GM21423 (cell line): ENCODE data around the gene OPRL1.

Experiments
- ATAC-seq: cut with Tn5 transposase; IDR thresholded peaks from one replicate; pipeline ENCODE4 v1.9.1; 2021; ENCODE audit warnings: mild to moderate bottlenecking, moderate library complexity; ENCODE audit not compliant: unreplicated experiment

OPRL1 gene

DNA sequence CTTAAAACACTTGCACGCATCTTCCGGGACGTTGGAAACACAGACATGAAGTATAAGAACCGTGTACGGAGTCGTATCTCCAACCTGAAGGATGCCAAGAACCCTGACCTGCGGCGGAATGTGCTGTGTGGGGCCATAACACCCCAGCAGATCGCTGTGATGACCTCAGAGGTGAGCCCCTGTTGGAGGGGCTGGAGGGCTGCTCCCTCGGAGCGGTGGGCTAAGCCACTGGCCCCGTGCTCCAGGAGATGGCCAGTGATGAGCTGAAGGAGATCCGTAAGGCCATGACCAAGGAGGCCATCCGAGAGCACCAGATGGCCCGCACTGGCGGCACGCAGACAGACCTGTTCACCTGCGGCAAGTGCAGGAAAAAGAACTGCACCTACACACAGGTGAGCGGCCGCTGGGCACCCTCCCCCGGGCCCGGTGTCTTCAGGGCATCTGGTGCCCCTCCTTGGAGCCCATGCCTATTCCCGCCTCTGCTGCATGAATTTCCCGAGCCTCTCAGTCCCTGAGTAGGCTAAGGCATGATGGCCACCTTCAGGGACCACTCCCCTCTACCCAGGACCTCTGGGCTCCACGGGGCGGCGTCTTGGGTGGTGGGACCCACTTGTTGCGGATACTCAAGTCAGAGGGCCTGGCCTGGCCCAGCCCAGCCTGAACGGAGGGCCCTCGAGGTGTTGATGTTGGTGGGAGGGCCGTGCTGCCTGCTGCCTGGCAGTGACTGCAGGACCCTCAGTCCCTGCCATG is 9.5 kb upstream of the OPRL1 start:
- ATAC-seq = no peak

DNA sequence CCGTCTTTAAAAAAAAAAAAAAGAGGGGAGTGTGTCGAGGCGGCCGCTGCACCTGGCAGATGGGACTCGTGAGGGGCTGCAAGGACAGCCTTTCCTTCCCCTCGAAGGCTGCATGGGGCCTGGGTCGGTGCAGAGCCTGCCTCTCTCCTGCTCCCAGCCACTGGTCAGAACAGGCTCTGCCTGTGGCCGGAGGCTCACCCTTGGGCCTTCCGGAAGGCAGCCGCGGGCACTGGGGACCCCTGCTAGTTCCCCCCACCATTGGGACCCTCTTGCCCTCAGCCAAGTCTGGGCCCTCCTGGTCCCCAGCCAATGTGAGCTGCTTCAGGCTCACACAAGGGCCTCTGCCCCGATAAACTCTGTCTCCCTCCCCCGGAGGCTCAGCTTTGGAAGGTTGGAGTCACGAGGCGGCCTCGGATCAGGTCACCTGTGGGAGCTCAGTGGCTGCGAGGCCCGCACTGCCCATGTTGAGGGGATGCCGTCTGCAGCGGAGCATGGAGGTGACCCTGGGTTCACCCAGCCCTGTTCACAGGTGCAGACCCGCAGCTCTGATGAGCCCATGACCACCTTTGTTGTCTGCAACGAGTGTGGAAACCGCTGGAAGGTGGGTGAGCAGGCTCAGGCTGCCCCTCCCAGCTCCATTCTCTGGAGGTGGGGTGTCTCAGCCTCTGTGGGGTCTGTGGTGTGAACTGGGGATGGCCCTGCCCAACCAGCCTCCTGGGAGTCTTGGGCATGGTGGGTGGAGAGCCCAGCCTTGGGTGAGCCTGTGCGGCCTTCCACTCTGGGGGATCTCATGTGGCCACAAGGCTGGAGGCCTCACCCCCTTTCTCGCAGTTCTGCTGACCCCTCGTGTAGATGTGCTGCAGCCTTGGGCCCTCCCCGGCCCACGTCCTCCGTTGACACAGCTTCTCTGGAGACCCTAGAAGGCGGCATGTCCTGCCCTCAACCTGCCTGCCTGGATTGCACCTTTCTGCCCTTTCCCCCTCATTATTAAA is 8.2 kb upstream of the OPRL1 start:
- no peak for ATAC-seq

DNA sequence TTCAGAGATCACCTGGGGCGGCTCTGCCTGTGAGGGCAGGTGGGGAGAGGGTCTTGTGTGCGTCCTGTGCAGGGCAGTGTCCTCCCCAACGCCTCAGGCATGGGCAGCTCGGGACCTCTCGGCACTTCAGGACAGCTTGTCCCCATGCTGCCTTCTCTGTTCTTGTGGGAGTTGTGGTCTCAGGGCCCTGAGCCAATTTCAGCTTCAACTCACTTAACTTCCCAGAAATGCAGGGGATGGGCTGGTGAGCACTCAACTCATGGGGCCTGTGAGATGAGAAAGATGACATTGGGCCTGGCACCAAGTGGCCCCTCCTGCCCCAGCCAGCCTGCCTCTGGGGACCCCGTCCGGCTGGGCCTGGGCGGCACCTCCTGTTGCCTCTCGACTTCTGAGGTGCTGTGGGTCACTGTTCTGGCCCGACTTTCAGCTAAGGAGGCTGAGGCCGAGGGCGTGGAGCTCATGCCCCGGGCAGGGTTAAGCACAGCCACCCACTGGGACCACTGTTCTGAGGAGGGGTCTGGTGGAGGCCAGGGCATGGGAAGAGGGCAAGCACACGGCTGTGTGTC is 7.3 kb upstream of the OPRL1 start:
- no peak for ATAC-seq

DNA sequence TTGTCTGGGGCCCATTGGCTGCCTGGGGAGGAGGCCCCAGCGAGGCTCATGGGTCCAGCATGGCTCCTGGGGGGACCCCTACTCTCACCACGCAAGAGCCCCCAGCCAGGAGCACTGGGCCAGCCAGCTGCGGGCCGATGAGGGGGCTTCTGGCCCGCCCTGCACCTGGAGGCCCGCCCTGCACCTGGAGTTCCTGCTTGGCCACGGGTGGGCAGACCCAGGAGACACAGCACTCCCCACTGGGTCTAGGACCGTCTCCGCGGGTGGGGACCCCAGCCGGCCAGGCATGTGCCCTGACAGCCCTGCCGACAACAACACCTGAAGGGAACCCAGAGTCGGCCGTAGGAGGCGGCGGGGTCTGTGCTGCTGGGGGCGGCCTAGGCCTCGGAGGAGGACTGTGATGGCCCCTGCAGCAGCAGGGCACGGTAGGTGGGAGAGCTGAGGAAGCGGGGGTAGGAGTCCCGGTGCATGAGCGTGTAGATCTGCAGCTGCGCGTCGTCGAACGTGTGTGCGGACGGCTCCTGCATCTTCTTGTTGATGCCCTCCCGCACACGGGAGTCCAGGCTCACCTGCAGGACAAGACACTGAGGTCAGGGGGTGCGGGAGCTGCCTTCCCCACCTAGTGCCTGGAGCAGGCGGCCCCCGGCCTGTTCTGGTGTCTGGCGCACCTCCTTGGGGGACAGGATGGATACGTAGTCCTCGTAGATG is 6.3 kb upstream of the OPRL1 start:
- no peak for ATAC-seq

DNA sequence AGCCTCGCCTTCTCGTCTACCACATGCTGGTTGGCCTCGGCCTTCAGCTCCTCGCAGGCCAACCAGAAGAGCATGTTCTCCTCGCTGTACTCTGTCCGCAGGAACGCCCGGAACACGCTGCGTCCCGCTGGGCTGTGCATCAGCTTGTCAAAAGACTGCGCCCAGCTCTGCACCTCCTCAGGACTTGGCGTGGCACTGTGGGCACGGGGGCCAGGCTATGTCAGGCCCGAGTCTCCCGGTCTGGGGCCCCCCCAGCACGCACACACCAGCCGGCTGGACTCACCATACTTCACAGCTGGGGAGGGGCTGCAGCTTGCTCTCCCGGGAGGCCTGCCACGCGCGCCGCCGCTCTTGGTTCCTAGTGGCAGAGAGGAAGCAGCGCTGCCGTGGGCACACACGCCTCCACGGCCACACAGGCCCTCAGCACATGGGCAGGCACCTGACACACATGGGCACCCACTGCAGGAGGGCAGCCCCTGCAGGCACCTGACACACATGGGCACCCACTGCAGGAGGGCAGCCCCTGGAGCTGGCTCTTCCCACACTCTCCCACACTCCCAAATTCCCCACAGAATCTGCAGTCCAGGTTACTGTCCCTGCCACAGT is 5.6 kb upstream of the OPRL1 start:
- ATAC-seq = no peak

DNA sequence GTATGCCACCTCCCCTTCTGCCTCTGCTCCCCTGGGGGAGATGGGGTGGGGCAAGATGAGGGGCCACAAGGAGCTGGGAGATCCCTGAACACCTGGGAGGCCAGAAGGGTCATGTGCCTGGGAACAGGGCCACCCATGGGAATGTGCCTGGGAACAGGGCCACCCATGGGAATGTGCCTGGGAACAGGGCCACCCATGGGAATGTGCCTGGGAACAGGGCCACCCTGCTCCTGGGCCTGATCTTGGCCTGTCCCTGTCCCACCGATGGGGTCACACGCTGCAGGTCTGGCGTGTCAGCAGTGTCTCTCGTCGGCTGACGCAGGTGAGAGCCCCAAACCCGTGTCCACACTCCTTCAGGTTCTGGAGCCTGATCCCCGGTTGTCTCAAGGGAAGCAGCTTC is 4.9 kb upstream of the OPRL1 start:
- no peak for ATAC-seq

DNA sequence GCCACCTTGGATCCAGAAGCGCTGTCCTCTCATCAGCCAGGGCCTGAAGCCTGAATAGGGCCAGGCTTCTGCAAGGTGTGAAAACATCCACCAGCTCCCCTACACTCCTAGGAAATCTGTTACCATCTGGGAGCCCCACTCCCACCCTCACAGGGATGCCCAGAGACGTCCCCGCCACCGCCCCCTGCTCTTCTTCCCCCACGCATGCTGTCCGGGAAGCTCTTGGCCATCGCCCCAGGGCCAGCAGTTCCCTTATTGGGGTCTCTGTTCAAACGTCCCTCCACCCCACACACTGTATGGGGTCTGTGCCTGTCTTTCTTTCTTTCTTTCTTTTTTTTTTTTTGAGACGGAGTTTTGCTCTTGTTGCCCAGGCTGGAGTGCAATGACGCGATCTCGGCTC is 4.3 kb upstream of the OPRL1 start:
- ATAC-seq = no peak

DNA sequence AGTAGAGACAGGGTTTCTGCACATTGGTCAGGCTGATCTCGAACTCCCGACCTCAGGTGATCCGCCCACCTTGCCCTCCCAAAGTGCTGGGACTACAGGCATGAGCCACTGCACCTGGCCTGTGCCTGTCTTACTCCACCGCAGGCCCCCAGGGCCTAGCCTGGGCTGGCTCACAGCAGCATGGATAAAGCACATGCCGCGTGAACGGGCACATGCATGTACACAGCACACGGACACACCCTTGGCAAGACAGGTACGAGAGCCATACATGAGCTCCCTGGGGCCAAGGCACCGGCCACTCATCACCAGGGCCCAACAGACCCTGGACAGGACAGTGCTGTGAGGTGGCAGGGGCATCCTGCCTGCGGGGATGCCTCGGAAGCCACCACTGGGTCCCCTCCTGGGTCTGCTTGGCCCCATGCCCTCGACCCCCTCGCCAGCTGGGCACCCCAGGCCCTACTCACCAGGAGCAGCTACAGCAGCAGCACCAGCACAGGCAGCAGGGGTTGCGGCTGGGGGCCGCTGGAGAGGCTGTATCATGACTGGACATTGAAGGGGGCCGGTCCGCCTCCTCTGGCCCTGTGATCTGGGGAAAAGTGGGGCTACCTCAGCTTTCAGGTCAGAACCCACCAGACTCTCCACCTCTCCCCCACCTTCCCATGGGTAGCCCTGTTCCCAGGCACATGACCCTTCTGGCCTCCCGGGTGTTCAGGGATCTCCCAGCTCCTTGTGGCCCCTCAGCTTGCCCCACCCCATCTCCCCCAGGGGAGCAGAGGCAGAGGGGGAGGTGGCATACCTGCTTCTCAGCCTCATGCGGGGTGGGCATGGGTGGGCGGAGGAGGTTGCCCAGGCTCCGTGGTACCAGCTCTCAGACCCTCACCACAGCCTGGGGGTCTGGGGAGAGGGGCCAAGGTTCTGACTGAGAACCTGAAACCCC is 3.6 kb upstream of the OPRL1 start:
- ATAC-seq = no peak

DNA sequence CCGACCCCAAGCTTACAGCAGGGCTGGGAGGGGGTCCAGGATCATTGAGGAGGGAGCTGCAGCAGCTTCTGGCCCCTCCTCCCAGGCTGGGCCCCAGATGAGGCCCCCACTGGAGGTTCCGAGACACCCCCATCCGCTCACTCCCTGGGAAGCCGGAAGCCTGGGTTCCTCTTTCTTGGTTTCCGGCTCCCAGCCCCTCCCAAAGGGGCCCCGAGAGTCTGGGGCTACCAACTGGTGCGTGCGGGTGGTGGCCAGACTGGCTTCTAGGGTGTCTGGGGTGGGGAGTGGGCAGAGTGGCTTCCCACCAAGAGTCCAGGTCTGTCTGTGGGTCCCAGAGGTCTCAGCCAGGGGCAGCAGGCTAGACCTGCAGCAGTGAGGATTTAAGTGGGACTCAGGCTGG is 2.8 kb upstream of the OPRL1 start:
- ATAC-seq = no peak

DNA sequence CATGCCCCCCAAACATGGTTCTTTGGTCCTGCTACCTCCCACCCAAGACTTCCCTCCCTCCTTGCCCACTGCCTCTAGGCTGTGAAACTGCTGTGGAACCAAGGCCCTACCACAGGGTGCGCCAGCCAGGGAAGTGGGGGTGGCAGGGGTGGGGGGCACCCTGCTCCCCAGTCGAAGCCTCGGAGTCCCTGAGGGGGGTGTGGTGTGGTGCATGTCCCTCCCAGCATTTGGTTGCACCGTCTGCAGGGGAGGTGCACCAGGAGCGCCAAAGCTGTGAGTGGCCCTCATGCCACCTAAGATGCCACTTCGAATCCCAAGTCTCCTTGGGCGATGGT is 2.4 kb upstream of the OPRL1 start:
- ATAC-seq = no peak

DNA sequence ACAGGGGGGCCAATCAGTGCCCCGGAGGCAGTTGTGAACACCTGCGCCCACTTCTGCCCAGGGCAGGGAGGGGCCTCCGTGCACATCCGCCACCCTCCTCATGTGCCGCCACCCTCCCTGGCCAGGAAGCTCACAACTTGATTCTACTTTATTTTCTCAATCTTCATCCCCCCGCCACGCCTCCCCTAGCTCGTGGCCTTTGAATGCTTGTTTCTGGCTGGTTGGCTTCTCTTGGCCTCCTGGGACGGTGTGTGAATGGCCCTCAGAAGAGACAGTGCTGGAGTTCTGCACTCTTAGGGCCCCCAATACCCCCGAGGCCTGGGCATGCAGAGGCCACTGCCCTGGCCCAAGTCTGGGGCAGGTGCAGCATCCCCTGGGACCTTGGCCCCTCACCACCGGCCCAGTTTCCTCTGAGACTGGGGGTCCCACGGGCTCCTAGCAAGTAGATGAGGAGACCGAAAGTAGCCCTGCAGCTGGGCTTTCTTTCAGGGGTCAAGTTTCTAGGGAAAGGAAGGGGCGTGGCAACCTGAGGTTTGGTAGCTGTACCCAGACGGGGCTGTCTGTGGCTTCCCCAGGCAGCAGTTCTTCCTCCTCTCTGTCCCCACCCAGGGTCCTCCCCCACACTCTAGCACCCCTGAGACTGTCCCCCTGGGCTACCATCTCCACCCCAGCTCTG is 1.9 kb upstream of the OPRL1 start:
- ATAC-seq = no peak

DNA sequence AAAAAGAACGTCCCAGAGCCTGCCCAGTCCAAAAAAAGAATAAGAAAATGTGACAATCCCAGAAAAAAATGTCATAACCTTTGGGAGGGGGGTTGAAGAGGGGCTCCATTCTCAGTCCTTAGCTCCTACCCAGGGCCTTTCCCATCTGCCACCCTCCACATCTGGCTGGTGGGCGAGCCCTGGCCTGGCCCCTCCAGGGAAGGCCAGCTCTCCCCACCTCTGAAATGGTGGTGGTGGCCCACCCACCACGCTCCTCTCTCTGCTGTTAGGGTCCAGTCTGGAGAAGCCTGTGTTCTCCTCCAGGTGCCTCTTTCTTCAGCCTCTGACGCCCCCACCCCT is 979 bp upstream of the OPRL1 start:
- no peak for ATAC-seq

DNA sequence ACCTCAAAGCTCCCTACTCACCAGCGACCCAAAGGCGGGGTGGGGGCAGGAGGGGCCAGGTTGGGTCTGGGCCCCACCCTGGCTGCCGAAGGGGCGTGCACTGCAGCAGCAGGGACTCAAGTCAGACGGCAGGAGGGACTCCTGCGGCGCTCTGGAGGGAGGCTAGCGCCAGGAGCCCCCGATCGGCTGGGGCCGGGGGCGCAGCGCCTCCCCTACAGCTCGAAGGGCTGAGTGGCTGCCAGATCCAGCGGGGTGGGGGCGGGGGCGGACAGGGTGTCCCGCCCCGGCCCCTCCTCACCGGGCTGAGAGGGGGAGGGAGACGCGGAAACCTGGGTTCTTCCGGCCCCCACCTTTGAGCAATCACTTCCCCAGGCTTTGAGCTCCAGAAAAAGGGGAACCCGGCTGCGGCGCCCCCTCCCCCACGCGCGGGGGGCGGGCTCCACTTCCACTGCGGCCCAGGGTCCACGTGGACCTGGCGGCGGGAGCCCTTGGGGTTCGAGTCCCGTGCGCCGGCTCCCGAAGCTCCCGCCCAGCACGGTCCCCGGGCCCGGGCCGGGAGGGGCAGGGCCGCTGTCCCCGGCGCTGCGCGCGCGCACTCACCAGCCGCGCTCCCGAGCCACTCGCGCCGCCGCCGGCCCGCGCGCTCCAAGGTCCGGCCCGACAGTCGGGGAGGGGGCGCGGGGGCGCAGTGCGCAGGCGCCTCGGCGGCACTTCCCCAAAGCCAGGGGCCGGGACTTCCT is 439 bp upstream of the OPRL1 start, which contains the start of gene RGS19:
Gene RGS19 (minus strand): TSS at position 246 of the 740 bp plus-strand sequence. CDS start 2,632 bp downstream, outside the sequence.
- peak; percentile 34 for ATAC-seq

DNA sequence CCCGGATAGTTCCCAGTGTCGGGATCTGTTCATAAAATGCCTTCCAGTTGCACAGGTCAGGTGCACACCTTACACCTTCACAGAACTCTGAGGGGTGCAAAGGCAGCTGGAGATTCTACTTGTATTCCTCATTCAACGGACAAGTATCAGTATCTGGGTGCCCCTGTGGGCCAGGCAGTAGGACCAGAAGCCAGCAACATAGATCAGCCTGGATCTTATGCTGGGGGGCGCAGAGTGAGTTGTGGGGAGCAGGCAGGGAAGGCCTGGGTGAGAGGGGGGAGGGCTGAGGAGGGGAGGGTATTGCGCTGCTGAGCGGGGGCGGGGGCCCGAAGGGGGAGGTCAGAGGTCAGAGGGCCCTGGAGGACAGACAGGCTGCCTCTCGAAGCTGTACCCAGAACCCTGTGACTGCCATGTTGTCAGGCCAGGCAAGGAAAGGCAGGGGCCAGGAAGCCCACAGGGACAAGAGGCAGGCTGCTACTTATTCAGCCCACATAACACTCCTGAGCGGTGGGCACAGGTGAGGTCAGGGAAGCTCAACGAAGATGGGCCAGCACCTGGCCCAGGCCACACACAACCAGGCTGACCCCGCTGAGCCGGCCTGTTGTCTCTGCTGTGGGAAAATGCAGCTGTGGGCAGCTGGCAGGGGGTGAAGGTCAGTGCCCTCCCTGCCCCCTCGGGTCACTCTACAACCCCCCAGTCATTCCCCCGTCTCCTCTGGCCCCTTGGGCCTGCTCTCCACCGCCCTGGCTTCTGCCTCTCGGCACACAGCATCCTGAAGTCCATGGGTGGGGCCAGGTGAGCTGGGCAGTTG is 1.1 kb downstream of the OPRL1 start:
- no peak for ATAC-seq

DNA sequence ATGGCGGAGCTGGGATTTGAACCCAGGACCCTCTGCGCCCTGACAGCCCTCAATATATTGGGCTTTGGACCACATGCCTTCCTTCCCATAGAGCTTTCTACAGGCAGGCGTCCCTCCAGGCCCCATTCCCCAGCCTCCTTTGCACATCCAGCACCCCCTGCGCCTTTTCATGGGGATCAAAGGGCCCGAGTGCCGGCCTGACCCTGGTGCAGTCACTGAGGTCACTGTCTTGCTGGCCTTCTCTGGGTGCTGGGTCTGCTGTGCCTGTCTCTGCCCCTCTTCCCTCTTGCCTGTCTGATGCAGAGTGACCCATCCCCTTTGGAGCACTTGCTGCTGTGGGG is 1.7 kb downstream of the OPRL1 start:
- no peak for ATAC-seq

DNA sequence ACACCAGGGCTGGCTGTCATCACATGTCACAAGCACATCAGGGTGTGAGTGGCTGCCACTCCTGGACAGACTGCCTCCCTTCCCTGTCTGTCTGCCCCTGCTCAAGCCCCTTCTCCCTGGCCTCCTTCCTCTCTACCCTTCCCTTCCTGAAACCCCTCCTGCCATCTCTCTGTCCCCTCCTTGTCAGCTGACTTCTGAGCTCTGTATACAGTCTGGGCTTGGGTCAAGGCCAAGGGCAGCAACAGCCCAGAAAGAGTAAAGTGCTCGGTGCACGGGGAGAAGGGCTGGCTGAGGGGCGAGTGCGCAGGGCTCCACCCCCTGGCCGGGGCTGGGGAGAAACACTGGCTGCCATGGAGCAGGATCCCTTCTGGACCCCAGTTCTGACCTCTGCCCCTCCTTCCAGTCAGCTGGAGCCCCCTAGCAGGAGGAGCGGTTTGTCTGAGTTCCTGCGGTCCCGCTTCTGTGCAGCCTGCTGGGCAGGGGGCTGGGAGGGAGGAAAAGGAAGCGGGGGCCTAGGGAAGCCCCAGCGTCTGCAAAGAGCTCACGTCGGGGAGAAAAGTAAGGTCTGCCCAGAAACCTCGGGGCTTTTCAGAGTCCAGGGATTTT is 2.3 kb downstream of the OPRL1 start:
- no peak for ATAC-seq

DNA sequence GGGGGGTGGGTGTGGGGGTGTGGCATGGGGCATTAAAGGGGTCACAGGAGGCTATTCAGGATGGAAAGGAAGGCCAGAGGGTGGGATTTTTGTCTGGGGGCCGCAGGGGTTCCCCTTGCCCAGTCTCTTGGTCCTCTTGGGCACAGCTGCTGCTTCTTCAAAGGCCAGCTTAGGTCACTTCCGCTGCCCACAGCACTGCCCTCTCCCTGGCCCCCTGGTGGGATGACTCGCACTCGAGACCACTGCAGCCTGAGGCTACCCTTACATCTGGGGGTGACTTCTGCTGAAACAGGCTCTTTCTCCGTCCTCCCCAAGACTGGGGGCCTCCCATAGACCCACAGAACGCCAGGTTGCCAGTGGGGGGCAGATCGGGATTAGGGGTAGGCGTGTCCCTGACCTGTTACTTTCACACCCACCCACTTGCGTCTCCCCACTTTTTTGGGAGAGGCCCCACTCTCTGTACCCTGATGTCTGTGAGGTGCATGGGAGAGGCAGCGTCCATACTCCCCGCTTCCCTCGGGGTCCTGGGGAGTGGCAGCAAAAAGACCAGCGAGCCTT is 3.0 kb downstream of the OPRL1 start:
- ATAC-seq = no peak
